Activated T-cell treated with anti-CD3 and anti-CD28 coated beads, Interleukin-2, amount 50 U/mL, for 1 hour (primary cell): ENCODE measurements around the gene LGALS7B.
"Not testable (repeated sequence)": the region's sequence is repeated elsewhere in the genome, so short reads cannot be mapped to it uniquely, and the experiment has no call there.

Source experiments
- DNase-seq: peaks from one replicate; pipeline ENCODE4 v3.0.0-alpha.2; 2020

The LGALS7B gene

GRCh38 chr19:38788478-38789243, at the start of gene LGALS7B:
Gene LGALS7B, plus strand, starts transcription at chr19:38789200. Its CDS starts 27 bp downstream, at chr19:38789227.
- DNase-seq, result no peak

- no peak for DNase-seq
Observed at GRCh38 chr19:38739440-38740256, 49.4 kb upstream of the LGALS7B start.

- DNase-seq, result no peak
Observed at GRCh38 chr19:38740257-38740592, 48.8 kb upstream of the LGALS7B start.

GRCh38 chr19:38740932-38741331, 48.1 kb upstream of the LGALS7B start:
- DNase-seq, result no peak

GRCh38 chr19:38741670-38742069, 47.3 kb upstream of the LGALS7B start:
- no peak for DNase-seq

GRCh38 chr19:38742296-38742695, 46.7 kb upstream of the LGALS7B start:
- no peak for DNase-seq

- DNase-seq, result no peak
Observed at GRCh38 chr19:38742906-38743305, 46.1 kb upstream of the LGALS7B start.

GRCh38 chr19:38743394-38744297, 45.4 kb upstream of the LGALS7B start:
- no peak for DNase-seq

GRCh38 chr19:38744298-38744681, 44.7 kb upstream of the LGALS7B start, which contains the start of gene CAPN12:
Gene CAPN12, minus strand, starts transcription at chr19:38744474. Its CDS starts 309 bp downstream, at chr19:38744165.
- no peak for DNase-seq

- no peak for DNase-seq
Observed at GRCh38 chr19:38744874-38745273, 44.1 kb upstream of the LGALS7B start.

- DNase-seq, result no peak
Observed at GRCh38 chr19:38745316-38745715, 43.7 kb upstream of the LGALS7B start.

GRCh38 chr19:38753783-38754182, 35.2 kb upstream of the LGALS7B start:
- DNase-seq, result not testable (repeated sequence)

- not testable (repeated sequence) for DNase-seq
Observed at GRCh38 chr19:38754196-38754595, 34.8 kb upstream of the LGALS7B start.

GRCh38 chr19:38759590-38760003, 29.4 kb upstream of the LGALS7B start:
- DNase-seq, result no peak

GRCh38 chr19:38760805-38761517, 28.0 kb upstream of the LGALS7B start:
- DNase-seq, result not testable (repeated sequence)

- not testable (repeated sequence) for DNase-seq
Observed at GRCh38 chr19:38761884-38762389, 27.1 kb upstream of the LGALS7B start.

- no peak for DNase-seq
Observed at GRCh38 chr19:38763795-38764220, 25.2 kb upstream of the LGALS7B start.

- DNase-seq, result no peak
Observed at GRCh38 chr19:38765214-38765613, 23.8 kb upstream of the LGALS7B start.

- no peak for DNase-seq
Observed at GRCh38 chr19:38766276-38767047, 22.5 kb upstream of the LGALS7B start.

- peak; percentile 95 for DNase-seq
Observed at GRCh38 chr19:38769635-38770211, 19.3 kb upstream of the LGALS7B start.
